GM13976 (cell line): Measurements from ENCODE around the gene GJB2.

Experiments used
- DNase-seq: peaks from one replicate; pipeline ENCODE4 v3.0.0; 2012; ENCODE audit warnings: low spot score
- in situ Hi-C: fragments of 300-500 bp; cut with MboI; formaldehyde crosslinking; loops from one replicate; pipeline ENCODE4 v1.12.0; 2022; ENCODE audit warnings: low sequenced_read_pairs, mixed read lengths, inconsistent platforms; ENCODE audit not compliant: unreplicated experiment
- TF ChIP-seq, protein P1 (sequence below): IDR thresholded peaks from 2 replicates; pipeline ENCODE4 v1.5.1; 2012; ENCODE audit warnings: borderline replicate concordance, mild to moderate bottlenecking; ENCODE audit not compliant: insufficient read depth; ENCODE audit errors: extremely low read depth, missing control alignments, control extremely low read depth

Gene GJB2

DNA sequence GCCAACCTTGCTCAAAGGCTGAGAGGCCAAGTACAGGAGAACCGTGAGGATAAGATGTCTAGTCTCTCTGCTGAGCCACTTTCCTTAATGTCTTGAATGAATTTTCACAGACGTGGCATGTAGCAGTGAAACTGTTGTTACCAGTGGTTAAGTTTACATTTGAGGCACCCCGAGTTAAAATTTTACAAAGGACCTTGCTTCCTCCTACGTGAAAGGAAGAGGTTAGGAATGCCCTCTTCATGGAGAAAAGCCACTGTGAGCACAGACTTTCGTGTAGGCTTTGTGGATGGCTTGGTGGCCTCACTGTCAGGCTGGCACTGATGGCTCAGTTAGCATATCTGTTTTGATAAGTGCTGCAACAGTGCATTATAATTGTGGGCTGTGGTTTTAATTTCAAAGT is 2.7 kb downstream of the GJB2 start:
- DNase-seq = no peak
- in situ Hi-C loops = loop anchor here (10.0 to 25.0 kb wide), 4 partner anchors 305 to 722 kb away; partner anchors contain the start of genes IL17D and XPO4
- TF ChIP-seq, protein P1, sequence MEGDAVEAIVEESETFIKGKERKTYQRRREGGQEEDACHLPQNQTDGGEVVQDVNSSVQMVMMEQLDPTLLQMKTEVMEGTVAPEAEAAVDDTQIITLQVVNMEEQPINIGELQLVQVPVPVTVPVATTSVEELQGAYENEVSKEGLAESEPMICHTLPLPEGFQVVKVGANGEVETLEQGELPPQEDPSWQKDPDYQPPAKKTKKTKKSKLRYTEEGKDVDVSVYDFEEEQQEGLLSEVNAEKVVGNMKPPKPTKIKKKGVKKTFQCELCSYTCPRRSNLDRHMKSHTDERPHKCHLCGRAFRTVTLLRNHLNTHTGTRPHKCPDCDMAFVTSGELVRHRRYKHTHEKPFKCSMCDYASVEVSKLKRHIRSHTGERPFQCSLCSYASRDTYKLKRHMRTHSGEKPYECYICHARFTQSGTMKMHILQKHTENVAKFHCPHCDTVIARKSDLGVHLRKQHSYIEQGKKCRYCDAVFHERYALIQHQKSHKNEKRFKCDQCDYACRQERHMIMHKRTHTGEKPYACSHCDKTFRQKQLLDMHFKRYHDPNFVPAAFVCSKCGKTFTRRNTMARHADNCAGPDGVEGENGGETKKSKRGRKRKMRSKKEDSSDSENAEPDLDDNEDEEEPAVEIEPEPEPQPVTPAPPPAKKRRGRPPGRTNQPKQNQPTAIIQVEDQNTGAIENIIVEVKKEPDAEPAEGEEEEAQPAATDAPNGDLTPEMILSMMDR = no peak

DNA sequence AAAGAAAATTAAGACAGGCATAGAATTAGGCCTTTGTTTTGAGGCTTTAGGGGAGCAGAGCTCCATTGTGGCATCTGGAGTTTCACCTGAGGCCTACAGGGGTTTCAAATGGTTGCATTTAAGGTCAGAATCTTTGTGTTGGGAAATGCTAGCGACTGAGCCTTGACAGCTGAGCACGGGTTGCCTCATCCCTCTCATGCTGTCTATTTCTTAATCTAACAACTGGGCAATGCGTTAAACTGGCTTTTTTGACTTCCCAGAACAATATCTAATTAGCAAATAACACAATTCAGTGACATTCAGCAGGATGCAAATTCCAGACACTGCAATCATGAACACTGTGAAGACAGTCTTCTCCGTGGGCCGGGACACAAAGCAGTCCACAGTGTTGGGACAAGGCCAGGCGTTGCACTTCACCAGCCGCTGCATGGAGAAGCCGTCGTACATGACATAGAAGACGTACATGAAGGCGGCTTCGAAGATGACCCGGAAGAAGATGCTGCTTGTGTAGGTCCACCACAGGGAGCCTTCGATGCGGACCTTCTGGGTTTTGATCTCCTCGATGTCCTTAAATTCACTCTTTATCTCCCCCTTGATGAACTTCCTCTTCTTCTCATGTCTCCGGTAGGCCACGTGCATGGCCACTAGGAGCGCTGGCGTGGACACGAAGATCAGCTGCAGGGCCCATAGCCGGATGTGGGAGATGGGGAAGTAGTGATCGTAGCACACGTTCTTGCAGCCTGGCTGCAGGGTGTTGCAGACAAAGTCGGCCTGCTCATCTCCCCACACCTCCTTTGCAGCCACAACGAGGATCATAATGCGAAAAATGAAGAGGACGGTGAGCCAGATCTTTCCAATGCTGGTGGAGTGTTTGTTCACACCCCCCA is 3.8 kb downstream of the GJB2 start:
- in situ Hi-C loops = loop anchor here (25.0 kb wide), 3 partner anchors 523 to 723 kb away; partner anchors contain the start of genes IL17D and XPO4
- TF ChIP-seq, protein P1 = no peak

DNA sequence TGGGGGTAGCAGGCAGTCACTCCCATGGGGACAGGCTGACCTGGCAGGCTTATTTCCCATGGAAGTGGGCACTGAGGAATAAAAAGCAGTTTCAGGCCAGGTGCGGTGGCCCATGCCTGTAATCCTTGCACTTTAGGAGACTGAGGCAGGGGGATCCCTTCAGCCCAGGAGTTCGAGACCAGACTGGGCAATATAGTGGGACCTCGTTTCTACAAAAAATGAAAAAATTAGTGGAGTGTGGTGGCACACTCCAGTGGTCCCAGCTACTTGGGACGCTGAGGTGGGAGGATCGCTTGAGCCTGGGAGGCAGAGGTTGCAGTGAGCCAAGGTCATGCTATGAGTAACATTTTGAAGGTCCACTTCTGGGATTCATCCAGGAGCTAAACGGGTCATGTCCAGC is 6.0 kb downstream of the GJB2 start:
- DNase-seq = no peak
- TF ChIP-seq, protein P1 = no peak
- in situ Hi-C loops = loop anchor here (25.0 kb wide), 3 partner anchors 526 to 726 kb away; partner anchors contain the start of genes IL17D and XPO4

More for the DNA sequence above, 3.8 kb downstream of the GJB2 start:
- DNase-seq = no peak

- DNase-seq = no peak
- TF ChIP-seq, protein P1 = no peak
- in situ Hi-C loops = loop anchor here (25.0 kb wide), 3 partner anchors 527 to 727 kb away; partner anchors contain the start of genes IL17D and XPO4
Observed at GRCh38 chr13:20185366-20186056, 7.2 kb downstream of the GJB2 start.

DNA sequence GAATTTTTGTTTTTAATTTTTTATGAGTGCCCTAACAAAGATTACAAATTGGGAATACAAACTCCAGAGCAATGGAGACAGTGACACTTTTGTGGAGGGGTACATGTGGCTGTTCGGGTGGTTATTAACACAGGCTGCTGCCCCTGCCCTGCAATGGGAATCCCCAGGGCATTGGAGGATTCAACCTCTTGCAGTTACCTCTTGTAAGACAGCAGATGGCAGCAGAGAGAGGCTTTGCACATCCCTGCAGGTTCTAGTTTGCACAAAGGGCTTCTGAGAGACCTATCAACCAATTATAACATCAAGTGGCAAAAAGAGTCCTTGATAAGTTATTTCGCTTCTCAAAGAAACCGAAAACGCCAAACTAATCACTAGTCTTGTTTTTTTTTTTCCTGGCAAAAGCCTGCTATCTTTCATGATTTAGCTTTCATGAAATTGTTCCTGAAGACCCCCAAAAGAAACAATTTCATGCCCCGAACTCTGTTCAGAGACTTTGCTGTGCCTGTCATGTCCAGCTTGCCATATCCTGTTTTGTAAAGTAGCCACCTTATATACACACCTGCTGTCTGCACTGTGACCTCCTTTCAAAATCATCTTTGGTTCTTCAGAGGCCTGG is 10.4 kb downstream of the GJB2 start:
- in situ Hi-C loops = loop anchor here (25.0 kb wide), 3 partner anchors 530 to 730 kb away; partner anchors contain the start of genes IL17D and XPO4
- peak; percentile 82 for DNase-seq
- TF ChIP-seq, protein P1 = peak; percentile 78

GRCh38 chr13:20181188-20181587 is 11.6 kb downstream of the GJB2 start:
- no peak for DNase-seq
- in situ Hi-C loops = loop anchor here (25.0 kb wide), 3 partner anchors 531 to 731 kb away; partner anchors contain the start of genes IL17D and XPO4
- TF ChIP-seq, protein P1 = no peak
